Stimulated activated CD8-positive, alpha-beta memory T cell treated with anti-CD3 and anti-CD28 coated beads, Interleukin-7, amount 100 ng/mL, for 24 hours (primary cell): ENCODE results near the gene TRAPPC1.

ENCODE experiments used
- DNase-seq: peaks from one replicate; pipeline ENCODE4 v3.0.0-alpha.2; 2020; ENCODE audit warnings: low read depth

The TRAPPC1 gene

DNA sequence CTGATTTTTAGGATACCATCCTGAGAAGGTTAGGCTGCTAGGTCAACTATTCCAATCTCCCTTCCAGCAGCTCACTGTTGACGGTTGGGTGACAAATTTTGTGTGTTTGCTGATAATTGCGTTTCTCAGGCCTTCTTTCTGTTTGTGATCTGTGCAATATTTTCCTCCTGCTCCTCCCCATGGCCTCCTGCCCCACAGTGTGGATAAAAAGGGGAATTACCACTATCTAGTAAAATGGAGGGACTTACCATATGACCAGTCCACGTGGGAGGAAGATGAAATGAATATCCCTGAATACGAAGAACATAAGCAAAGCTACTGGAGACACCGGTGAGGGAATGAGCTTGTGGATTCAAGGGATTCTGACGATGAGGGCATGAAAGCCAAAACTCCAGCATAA, 34.0 kb downstream of the TRAPPC1 start:
- DNase-seq, result no peak

DNA sequence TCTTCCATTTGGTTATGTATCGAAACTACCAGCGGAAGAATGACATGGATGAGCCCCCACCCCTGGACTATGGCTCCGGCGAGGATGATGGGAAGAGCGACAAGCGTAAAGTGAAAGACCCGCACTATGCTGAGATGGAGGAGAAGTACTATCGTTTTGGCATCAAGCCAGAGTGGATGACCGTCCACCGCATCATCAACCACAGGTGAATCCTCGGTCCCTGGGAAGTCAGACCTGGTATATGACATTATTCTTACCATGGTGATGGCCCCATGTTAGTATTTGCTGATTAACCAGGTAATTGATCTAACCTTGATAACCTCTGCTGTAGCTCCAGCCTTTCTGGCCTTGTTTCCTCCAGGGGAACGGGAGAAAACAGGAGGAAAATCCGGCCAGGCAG, 34.7 kb downstream of the TRAPPC1 start:
- no peak for DNase-seq

DNA sequence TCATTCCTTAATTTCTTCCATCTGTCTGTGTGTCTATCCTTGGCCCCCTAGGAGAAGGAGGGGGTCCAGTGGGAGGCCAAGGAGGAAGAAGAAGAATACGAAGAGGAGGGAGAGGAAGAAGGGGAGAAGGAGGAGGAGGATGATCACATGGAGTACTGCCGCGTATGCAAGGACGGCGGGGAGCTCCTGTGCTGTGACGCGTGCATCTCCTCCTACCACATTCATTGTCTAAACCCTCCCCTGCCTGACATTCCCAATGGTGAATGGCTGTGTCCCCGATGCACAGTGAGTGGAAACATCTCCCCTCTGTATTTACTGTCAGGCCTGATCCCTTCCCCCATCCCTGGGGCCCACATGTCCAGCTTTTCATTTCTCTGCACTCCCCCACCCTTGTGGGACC, 36.9 kb downstream of the TRAPPC1 start:
- no peak for DNase-seq

DNA sequence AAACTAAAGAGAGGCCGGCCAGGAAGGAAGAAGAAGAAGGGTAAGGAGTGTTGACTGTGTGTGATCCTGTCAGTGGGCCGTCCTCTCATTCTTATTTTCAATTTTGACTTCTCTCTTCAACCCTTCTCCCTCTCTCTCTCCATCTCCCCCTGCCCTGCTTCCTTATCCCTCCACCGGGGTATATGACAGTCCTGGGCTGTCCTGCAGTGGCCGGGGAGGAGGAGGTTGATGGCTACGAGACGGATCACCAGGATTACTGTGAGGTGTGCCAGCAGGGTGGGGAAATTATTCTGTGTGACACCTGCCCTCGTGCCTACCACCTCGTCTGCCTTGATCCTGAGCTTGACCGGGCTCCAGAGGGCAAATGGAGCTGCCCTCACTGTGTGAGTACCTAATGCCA, 37.5 kb downstream of the TRAPPC1 start:
- no peak for DNase-seq

DNA sequence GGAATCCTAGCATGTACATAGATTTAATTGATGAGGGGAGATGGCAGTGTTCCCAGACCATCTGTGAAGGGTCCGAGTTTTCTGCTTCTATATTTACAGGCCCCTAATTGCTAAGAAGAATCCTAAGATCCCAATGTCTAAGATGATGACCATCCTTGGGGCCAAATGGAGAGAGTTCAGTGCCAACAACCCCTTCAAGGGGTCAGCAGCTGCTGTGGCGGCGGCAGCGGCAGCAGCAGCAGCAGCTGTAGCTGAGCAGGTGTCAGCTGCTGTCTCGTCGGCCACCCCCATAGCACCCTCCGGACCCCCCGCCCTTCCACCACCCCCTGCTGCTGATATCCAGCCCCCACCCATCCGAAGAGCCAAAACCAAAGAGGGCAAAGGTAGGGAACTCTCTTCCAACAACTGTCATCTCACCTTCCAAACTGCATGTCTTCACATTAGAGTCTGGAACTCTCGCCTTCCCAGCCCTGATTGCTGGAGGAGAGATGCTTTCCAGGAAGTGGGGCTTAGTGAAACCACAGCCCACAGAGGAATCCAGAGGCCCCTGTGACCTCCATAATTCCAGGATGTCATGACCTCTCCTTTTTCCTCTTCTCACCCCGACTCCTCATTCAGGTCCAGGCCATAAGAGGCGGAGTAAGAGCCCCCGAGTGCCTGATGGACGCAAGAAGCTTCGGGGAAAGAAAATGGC, 38.4 kb downstream of the TRAPPC1 start:
- no peak for DNase-seq

DNA sequence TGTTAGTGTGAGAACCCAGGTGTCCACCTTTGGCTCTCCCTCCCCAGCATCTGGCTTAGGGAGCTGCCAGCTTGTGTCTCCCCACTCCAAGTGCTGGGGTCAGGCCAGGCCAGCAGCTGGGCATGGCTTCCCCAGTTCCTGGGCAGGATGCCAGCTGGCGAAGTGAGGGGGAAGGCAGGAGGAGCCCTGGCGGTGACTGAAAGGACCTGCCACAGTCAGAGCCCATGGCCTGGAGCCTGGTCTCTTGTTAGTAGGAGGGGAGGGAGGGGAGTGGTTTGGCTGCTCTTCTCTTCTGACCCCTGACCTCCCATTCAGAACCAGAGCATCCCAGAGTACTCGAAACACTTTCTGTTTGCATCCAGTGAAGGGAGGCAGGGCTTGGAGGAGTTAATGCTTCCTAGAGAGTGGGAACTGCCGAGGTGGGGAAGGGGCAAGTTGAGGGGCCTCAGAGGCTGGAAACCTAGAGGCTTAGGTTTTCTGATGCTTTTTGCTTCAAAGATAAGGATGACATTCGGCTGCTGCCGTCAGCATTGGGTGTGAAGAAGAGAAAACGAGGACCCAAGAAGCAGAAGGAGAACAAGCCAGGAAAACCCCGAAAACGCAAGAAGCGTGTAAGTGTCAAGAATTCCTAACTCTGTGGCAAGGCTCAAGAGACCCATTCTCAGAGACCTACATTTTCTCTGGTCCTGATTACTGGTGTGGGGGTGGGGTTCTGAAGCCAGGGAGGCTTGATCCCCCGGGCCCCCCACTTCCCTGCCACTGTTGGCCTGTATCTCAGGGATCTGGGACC, 42.4 kb downstream of the TRAPPC1 start:
- DNase-seq, result no peak

DNA sequence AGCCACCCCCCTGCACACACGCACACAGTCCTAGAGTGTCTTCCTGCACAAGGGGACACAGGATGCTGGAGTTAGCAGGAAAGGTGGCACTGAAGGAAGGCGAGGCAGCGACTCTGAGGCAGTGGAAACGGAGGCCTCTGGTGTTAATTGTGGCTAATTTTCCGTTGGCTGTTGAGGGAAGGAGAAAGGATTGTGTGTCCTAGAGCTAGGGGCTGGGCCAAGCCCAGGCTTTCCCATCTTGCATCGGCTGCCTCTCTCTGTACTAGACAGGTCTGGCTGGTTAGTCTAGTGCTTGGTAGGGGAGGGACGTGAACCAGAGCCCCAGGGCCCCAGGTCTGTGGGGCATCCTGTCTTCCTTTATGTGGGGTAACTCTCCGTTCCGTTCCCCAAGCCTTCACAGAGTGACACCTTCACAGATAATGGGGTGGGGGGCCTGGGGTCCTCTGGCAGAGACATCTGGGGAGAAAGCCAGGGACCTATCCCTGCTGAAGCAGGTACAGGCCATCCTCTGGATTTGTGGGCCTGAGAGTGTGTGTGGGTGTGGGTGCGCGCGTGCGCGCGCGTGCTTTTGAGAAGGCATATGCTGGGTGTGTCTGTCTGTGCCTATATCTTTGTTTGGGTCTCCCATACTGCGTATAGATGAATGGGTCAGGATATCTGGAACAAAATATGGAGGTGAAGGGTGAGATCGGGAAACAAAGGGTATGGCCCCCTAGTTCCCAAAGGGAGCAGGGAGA, 43.4 kb downstream of the TRAPPC1 start, which contains the start of gene CHD3:
TSS of gene CHD3 (plus strand) at position 606 of the 737 bp plus-strand sequence. CDS start 212 bp downstream, outside the sequence.
- no peak for DNase-seq

DNA sequence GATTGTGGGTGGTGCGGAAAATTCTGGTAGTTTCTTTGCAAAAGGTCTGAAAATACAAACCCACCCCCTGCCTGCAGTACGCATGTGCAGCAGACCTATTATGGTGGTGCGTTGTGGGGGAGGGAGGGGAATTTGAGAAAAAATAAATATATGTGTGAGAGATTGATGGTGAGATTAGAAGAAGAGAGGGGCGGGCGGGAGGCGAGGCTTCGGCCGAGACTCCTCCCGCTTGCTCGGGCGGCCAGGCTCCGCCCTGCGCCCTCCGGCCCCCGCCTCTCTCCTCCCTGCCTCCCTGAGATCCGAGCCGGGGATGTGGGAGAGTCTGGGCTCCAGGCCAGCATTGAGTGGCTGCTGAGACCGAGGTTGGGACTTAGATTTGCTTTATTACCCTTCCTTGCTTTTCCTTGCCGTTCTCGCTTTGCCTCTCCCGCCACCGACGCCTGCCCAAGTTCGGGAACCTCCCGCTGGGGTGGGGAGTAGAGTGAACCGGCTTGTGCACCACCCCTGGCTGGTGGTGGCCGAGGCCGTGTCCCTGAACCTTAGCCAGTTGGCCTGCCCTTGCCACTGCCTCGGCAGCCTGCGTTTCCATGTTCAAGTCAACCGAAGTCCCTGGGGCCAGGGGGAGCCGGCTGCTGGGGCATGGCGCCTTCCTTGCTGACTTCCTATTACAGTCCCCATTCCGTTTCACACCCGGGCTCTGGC, 44.1 kb downstream of the TRAPPC1 start:
- peak; percentile 73 for DNase-seq

DNA sequence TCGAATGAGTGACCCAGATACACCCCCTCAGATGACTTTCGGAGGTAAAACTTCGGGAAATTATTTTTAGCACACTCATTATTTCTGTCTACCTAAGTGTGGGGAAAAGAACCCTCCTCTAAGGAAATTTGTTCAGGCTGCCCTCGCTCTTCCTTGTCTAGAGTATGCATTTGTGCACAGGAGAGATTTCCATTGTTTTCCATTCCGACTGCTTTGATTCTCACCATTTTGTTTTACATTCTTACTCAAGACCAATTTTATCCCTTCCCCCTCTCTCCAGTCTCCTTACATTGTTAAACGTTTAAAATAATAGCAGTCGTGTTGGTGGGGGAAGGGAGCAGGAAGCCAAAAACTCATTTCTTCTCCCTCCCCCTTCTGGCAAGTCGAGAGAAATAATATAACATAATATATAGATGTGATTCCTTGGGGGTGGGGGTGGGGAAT, 44.7 kb downstream of the TRAPPC1 start:
- DNase-seq, result no peak

DNA sequence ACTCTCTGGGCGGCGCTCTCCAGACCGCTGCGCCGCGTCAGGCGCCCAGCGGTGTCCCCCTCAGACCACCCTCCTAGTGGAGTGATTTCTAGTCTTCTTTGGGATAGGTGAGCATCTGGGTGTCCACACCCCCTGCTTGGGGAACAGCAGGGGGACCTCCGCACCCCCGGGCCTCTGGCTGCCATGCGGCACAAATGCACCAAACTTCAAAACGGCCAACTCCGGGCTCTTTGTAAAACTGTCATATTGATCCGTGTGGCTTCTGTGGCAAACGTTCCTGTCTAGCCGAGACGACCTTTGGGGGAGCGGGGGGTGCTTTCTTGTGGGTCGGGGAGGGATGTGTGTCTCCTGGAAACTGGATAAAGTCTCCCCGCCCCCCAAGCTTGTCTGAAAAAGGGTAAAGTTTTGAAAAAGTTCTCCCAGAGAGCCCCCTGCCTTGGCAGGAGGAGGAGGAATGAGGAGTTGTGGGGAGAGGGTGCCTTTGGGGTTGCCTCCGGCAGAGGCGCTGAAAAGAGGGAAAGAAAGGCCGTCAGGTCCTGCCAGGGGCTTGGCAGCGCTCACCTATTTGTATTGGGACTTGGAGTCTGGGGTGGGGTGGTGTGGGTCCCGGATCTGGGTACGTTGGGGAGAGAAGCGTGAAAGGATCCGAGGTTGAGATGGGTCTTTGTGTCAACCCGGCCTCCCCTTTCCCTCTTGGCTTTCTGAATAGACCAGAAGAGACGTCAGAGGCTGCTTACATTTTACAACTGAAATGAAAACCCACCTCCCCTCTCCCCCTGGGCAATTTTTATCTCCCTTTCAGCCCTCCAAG, 45.3 kb downstream of the TRAPPC1 start:
- DNase-seq, result no peak

DNA sequence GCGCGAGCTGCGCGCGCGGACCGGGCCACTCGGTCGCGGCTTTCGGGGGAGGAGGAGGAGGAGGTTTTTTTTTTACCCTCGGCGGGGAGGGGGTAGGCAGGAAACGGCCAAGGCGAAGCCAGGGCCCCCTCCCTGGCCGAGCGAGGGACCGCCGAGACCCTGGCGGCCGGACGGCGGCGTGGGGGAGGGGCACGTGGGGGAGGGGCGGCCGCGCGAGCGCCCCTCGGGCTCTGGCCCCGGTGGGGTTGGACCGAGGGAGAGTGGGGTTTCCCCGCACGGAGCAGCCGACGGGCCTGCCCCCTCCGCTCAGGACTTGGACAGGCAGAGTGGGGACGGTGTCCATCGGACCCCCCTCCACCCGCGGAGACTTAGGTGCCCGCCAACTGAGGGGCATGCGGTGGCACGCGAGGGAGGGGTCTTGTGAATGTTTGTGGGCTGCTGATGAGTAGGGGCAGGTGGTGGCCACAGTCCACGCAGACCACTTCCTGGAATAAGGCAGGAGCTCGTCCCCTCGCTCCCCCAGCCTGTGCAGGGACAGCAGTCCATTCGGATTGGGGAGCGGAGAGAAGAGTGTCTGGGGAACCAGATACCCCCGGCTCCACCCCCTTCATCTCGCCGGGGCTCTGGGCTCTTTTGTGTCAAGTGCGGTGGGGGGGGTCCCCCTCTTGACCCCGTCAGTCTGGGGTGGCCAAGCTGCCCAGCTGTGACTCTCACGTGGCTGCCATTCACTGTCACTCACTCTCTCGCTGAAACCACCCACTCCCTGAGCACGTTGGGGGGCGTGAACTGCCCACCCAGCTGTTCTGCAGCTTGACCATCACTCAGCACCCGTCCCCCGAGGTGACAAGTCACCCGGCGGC, 46.1 kb downstream of the TRAPPC1 start:
- DNase-seq, result no peak

DNA sequence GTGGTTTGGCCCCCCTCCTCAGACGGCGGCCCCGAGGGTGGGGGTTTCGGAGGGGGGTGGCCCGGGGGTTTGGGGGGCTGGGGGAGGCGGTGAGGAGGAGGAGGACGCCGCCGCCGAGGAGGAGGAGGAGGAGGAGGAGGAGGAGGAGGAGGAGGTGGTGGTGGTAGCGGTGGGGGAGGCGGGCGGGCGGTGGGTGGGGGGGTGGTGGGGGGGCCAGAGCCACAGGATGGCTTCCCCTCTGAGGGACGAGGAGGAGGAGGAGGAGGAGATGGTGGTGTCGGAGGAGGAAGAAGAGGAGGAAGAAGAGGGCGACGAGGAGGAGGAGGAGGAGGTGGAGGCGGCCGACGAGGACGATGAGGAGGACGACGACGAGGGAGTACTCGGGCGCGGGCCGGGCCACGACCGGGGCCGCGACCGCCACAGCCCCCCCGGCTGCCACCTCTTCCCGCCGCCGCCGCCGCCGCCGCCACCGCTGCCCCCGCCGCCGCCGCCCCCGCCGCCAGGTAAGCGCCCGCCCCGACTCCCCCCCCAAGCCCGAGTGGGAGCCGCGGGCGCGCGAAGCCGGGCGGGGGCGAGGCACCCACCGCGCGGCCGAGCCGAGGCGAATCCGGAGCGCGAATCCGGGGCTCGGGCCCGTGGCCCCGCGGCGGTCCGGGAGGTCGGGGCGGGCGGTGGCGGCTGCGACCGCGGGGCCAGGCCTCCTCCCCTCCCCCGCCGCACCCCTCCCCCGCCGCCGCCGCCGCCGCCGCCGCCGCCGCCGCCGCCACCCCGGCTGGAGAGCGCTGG, 47.0 kb downstream of the TRAPPC1 start:
- no peak for DNase-seq

DNA sequence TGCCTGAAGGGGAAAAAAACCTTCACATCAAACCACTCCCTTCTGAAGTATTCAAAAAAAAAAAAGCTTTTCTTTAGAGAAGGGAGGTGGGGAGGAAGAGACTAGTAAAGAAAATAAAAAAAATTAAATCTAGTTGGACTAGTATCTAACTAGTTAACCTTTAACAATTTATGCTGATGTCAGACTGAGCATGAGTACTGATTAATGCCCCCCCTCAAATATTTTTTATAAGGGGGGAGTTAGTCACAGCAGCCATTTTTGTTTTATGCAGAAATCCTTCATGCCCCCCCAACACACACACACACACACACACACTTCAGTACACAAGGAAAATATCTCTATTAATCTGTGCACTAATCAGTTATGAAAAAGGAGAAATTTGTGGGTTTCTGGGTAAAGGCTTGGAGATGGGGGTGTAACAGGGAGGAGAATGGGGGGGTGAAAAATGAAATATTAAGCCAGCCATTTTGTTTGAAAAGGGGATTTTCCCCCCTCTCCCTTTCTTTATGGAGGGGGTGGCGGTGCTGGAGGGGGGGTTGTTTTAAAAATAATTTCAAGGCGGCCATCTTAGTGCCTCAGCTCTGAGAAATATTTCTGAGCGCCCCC, 47.9 kb downstream of the TRAPPC1 start:
- no peak for DNase-seq

DNA sequence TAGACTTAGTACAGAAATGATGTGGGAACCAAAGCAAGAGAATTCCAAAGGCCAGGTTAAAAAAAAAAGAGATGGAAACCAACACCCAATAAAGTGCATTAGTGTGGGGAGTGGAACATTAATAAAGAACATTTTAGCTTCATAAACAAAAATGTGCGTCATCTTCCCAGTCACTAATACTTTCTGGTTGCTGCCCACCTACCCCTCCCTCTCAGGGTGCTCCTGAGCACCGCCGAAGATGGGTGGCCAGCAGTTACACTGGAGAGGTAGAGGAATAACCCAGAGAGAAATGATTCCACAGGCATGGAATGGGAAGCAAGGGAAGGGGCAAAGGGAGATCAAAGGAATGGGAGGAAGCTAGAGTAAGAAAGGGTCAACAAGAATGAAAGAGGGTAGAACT, 49.1 kb downstream of the TRAPPC1 start:
- no peak for DNase-seq

DNA sequence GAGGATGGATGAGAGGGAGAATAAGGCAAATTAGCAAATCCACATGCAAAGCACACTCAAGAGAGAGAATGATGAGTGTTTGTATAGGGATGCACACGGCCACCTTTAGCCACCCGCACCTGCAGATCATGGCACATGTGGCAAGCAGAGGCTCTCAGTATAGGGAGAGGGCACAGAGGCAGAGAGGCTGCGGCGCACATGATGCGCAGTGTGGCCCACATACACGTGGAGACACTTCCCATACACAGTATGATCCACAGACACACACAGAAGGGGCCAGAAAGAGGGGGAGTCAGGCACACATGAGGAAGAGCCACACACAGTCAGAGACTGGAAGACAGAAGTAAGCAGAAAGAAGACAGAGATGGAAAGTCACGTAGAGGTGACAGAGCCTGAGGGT, 49.7 kb downstream of the TRAPPC1 start:
- DNase-seq, result no peak

DNA sequence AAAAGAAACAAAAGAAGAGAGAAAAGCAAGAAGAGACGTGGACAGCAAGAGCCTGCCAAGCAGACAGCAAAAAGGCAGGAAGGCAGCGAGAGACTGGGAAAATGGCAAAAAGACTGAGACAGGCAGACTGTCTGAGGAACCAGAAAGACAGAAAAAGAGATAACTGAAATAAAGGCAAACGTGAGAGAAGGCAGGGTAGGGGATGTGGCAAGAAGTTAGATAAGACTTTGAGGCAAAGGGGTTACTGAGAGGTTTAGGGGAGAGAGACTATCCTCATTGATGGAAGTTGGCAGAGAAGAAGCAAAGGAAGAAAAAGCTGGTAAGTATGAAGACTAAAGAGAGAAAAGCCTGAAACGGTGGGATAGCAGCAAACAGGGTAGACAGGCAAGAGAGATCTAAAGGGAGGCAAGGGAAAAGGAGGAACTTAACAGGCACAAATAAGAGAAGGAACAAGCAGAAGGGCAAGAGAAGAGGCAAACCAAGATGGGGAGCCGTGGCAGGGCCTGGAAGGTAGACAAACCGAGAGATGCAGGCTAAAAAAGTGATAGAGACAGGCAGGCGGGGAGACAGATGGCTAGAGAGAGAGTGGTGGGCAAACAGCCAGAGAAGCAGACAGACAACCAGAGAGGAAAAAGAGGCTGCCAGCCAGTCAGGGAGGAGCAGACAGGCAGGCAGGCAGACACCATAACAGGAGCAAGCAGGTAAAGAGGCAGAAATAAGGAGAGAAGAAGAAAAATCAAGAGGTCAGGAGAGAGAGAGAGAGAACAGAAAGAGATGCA, 50.3 kb downstream of the TRAPPC1 start:
- no peak for DNase-seq
